ENCODE data around the gene DEXI. TPM values are rescaled to one million over a fixed set of nuclear protein-coding genes. Genes with fewer than 3 reads are reported as not detected.

Gene DEXI
- total and polyA plus RNA-seq, 2 of the 13 experiments (the other 11 are each of a cell fraction or from before 2014, with no cell fraction given) = 51.5 to 70.4 TPM

GRCh38 chr16:10964039-10964890 is 22.0 kb upstream of the DEXI start (continued):
- no peak for TF ChIP-seq SNAI1 (CRISPR knock-in tag; IDR thresholded peaks at IDR 0.05; ENCODE audit: borderline replicate concordance)
- no peak for TF ChIP-seq NPAS2 (CRISPR knock-in tag; IDR thresholded peaks at IDR 0.05; ENCODE audit: borderline replicate concordance)
- TF ChIP-seq ZNF263 (CRISPR knock-in tag; IDR thresholded peaks at IDR 0.05) = peak; percentile 40; the same call in 1 of the 2 replicates
- no peak for TF ChIP-seq ZNF674 (CRISPR knock-in tag; IDR thresholded peaks at IDR 0.05; ENCODE audit: low read depth)
- no peak for TF ChIP-seq ZNF17 (CRISPR knock-in tag; IDR thresholded peaks at IDR 0.05)
- no peak for TF ChIP-seq PHF5A (CRISPR knock-in tag; IDR thresholded peaks at IDR 0.05; ENCODE audit: low read depth, unreplicated experiment)
- no peak for TF ChIP-seq CAMTA2 (CRISPR knock-in tag; IDR thresholded peaks at IDR 0.05; ENCODE audit: borderline replicate concordance)
- TF ChIP-seq SPEN (CRISPR knock-in tag; IDR thresholded peaks at IDR 0.05; ENCODE audit: low read depth) = 0 out of 2 replicates have a peak, but pooled peaks have one; percentile 45
- no peak for TF ChIP-seq TAF15 (IDR thresholded peaks at IDR 0.05; ENCODE audit: low read depth, low read length, poor library complexity, severe bottlenecking)
- TF ChIP-seq TBX2 (CRISPR knock-in tag; IDR thresholded peaks at IDR 0.05; ENCODE audit: borderline replicate concordance) = no peak
- TF ChIP-seq, protein P1, sequence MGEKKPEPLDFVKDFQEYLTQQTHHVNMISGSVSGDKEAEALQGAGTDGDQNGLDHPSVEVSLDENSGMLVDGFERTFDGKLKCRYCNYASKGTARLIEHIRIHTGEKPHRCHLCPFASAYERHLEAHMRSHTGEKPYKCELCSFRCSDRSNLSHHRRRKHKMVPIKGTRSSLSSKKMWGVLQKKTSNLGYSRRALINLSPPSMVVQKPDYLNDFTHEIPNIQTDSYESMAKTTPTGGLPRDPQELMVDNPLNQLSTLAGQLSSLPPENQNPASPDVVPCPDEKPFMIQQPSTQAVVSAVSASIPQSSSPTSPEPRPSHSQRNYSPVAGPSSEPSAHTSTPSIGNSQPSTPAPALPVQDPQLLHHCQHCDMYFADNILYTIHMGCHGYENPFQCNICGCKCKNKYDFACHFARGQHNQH (CRISPR knock-in tag; IDR thresholded peaks at IDR 0.05) = peak; percentile 69; the same call in 1 of the 2 replicates
- no peak for TF ChIP-seq JUN (CRISPR knock-in tag; IDR thresholded peaks at IDR 0.05)
- 0 out of 2 replicates have a peak, but pooled peaks have one; percentile 94 for TF ChIP-seq ZNF34 (CRISPR knock-in tag; IDR thresholded peaks at IDR 0.05; ENCODE audit: borderline replicate concordance)
- TF ChIP-seq AKAP8 (CRISPR knock-in tag; IDR thresholded peaks at IDR 0.05) = peak; percentile 26; the same call in 1 of the 2 replicates
- TF ChIP-seq AHR (CRISPR knock-in tag; IDR thresholded peaks at IDR 0.05) = no peak
- no peak for TF ChIP-seq ZFP62 (CRISPR knock-in tag; IDR thresholded peaks at IDR 0.05)
- no peak for TF ChIP-seq THYN1 (CRISPR knock-in tag; IDR thresholded peaks at IDR 0.05; ENCODE audit: borderline replicate concordance, low read depth)
- no peak for TF ChIP-seq ZNF24 (IDR thresholded peaks at IDR 0.05)
- TF ChIP-seq, protein P2, sequence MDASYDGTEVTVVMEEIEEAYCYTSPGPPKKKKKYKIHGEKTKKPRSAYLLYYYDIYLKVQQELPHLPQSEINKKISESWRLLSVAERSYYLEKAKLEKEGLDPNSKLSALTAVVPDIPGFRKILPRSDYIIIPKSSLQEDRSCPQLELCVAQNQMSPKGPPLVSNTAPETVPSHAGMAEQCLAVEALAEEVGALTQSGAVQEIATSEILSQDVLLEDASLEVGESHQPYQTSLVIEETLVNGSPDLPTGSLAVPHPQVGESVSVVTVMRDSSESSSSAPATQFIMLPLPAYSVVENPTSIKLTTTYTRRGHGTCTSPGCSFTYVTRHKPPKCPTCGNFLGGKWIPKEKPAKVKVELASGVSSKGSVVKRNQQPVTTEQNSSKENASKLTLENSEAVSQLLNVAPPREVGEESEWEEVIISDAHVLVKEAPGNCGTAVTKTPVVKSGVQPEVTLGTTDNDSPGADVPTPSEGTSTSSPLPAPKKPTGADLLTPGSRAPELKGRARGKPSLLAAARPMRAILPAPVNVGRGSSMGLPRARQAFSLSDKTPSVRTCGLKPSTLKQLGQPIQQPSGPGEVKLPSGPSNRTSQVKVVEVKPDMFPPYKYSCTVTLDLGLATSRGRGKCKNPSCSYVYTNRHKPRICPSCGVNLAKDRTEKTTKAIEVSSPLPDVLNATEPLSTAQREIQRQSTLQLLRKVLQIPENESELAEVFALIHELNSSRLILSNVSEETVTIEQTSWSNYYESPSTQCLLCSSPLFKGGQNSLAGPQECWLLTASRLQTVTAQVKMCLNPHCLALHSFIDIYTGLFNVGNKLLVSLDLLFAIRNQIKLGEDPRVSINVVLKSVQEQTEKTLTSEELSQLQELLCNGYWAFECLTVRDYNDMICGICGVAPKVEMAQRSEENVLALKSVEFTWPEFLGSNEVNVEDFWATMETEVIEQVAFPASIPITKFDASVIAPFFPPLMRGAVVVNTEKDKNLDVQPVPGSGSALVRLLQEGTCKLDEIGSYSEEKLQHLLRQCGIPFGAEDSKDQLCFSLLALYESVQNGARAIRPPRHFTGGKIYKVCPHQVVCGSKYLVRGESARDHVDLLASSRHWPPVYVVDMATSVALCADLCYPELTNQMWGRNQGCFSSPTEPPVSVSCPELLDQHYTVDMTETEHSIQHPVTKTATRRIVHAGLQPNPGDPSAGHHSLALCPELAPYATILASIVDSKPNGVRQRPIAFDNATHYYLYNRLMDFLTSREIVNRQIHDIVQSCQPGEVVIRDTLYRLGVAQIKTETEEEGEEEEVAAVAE (CRISPR knock-in tag; IDR thresholded peaks at IDR 0.05; ENCODE audit: borderline replicate concordance) = no peak
- TF ChIP-seq MLX (CRISPR knock-in tag; IDR thresholded peaks at IDR 0.05) = no peak
- TF ChIP-seq ZNF724P (CRISPR knock-in tag; IDR thresholded peaks at IDR 0.05; ENCODE audit: borderline replicate concordance) = no peak
- TF ChIP-seq, protein P3, sequence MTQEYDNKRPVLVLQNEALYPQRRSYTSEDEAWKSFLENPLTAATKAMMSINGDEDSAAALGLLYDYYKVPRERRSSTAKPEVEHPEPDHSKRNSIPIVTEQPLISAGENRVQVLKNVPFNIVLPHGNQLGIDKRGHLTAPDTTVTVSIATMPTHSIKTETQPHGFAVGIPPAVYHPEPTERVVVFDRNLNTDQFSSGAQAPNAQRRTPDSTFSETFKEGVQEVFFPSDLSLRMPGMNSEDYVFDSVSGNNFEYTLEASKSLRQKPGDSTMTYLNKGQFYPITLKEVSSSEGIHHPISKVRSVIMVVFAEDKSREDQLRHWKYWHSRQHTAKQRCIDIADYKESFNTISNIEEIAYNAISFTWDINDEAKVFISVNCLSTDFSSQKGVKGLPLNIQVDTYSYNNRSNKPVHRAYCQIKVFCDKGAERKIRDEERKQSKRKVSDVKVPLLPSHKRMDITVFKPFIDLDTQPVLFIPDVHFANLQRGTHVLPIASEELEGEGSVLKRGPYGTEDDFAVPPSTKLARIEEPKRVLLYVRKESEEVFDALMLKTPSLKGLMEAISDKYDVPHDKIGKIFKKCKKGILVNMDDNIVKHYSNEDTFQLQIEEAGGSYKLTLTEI (CRISPR knock-in tag; conservative IDR thresholded peaks at IDR 0.05) = no peak
